GM23338 (cell line): ENCODE measurements around the gene FAM13A. TPM values are rescaled to one million over a fixed set of nuclear protein-coding genes. Genes with fewer than 3 reads are reported as not detected.

Experiments
- ATAC-seq: fragments of 200-7000 bp; cut with Tn5 transposase; 3 replicates; pipeline ENCODE4 v1.9.1; 2020
- DNase-seq: peaks from one replicate; pipeline ENCODE4 v3.0.0-alpha.2; 2015; ENCODE audit warnings: low spot score
- H2AFZ ChIP-seq: fragments of 200-600 bp; sonication (generic); 2 replicates; pipeline ENCODE4 v1.8.0; 2016; ENCODE audit warnings: antibody characterized with exemption, mild to moderate bottlenecking, moderate library complexity
- H3F3A ChIP-seq: fragments of 200-600 bp; sonication (generic); replicated peaks from 2 replicates; pipeline ENCODE4 v1.8.0; 2017; ENCODE audit warnings: antibody characterized with exemption, mixed run types, low read depth
- H3K27ac ChIP-seq: fragments of 200-600 bp; sonication (generic); 2 replicates; pipeline ENCODE4 v1.6.1; 2016; ENCODE audit warnings: low read depth
- H3K27me3 ChIP-seq: fragments of 200-600 bp; sonication (generic); 2 replicates; pipeline ENCODE4 v1.8.0; 2016; ENCODE audit warnings: mild to moderate bottlenecking, mixed run types, moderate library complexity; ENCODE audit not compliant: insufficient read depth
- H3K36me3 ChIP-seq: fragments of 200-600 bp; sonication (generic); 2 replicates; pipeline ENCODE4 v1.8.0; 2016; ENCODE audit warnings: mild to moderate bottlenecking; ENCODE audit not compliant: insufficient read depth
- H3K4me1 ChIP-seq: fragments of 200-600 bp; sonication (generic); 2 replicates; pipeline ENCODE4 v1.8.0; 2016; ENCODE audit warnings: mild to moderate bottlenecking, moderate library complexity; ENCODE audit not compliant: insufficient read depth
- H3K4me2 ChIP-seq: fragments of 200-600 bp; sonication (generic); 2 replicates; pipeline ENCODE4 v1.7.1; 2017; ENCODE audit warnings: mixed run types
- H3K4me3 ChIP-seq: fragments of 200-600 bp; sonication (generic); 2 replicates; pipeline ENCODE4 v1.6.1; 2016; ENCODE audit warnings: mixed run types
- H3K79me2 ChIP-seq: fragments of 200-600 bp; sonication (generic); replicated peaks from 2 replicates; pipeline ENCODE4 v1.8.0; 2017; ENCODE audit warnings: mild to moderate bottlenecking; ENCODE audit not compliant: insufficient read depth
- H3K9me2 ChIP-seq: fragments of 200-600 bp; sonication (generic); 2 replicates; pipeline ENCODE4 v1.8.0; 2017; ENCODE audit not compliant: insufficient read depth
- H4K20me1 ChIP-seq: fragments of 200-600 bp; sonication (generic); replicated peaks from 2 replicates; pipeline ENCODE4 v1.8.0; 2017; ENCODE audit warnings: mild to moderate bottlenecking; ENCODE audit not compliant: insufficient read depth
- H3K27ac Mint-ChIP-seq: 2 replicates; pipeline ENCODE4 v1.8.0; 2020; ENCODE audit warnings: inconsistent platforms, mild to moderate bottlenecking, moderate library complexity, mixed read lengths
- H3K27me3 Mint-ChIP-seq: 3 replicates; pipeline ENCODE4 v1.8.0; 2022; ENCODE audit warnings: low read depth, mild to moderate bottlenecking, moderate library complexity, mixed read lengths, inconsistent platforms; ENCODE audit not compliant: insufficient read depth, poor library complexity
- H3K36me3 Mint-ChIP-seq: 3 replicates; pipeline ENCODE4 v1.8.0; 2021; ENCODE audit warnings: low read depth, mild to moderate bottlenecking, inconsistent platforms, moderate library complexity, mixed read lengths
- H3K4me1 Mint-ChIP-seq: 3 replicates; pipeline ENCODE4 v1.8.0; 2020; ENCODE audit warnings: mild to moderate bottlenecking, inconsistent platforms, mixed read lengths
- H3K4me3 Mint-ChIP-seq: 3 replicates; pipeline ENCODE4 v1.8.0; 2021; ENCODE audit warnings: moderate library complexity, mild to moderate bottlenecking, inconsistent platforms, mixed read lengths
- H3K9me3 Mint-ChIP-seq: 3 replicates; pipeline ENCODE4 v1.8.0; 2020; ENCODE audit warnings: moderate library complexity, mild to moderate bottlenecking, inconsistent platforms, mixed read lengths
- CREB1 ChIP-seq: fragments of 250-450 bp; sonication (Bioruptor Pico); IDR thresholded peaks from 2 replicates; pipeline ENCODE4 v1.5.0; 2020; ENCODE audit warnings: low read depth, mild to moderate bottlenecking, moderate library complexity
- CTCF ChIP-seq, 2 experiments: fragments of 200-600 bp in 1 of 2; sonication (generic) in 1 of 2; conservative IDR thresholded peaks; 2 replicates each; pipeline versions ENCODE4 v1.5.1 to v1.6.1; 2016 to 2017; ENCODE audit warnings: antibody characterized with exemption in 2 of 2, low read depth in 2 of 2, mild to moderate bottlenecking in 2 of 2, moderate library complexity in 1 of 2
- ETS1 ChIP-seq: IDR thresholded peaks from 2 replicates; pipeline ENCODE4 v1.6.1; 2016; ENCODE audit warnings: antibody characterized with exemption
- EZH2 ChIP-seq: fragments of 200-600 bp; sonication (generic); IDR thresholded peaks from one replicate; pipeline ENCODE4 v1.8.0; 2017; ENCODE audit warnings: antibody characterized with exemption, mild to moderate bottlenecking, low read depth; ENCODE audit not compliant: unreplicated experiment
- EZH2phosphoT487 ChIP-seq: fragments of 200-600 bp; sonication (generic); IDR thresholded peaks from one replicate; pipeline ENCODE4 v1.8.1; 2018; ENCODE audit warnings: antibody characterized with exemption; ENCODE audit not compliant: unreplicated experiment
- JUNB ChIP-seq: IDR thresholded peaks from one replicate; pipeline ENCODE4 v1.6.1; 2016; ENCODE audit warnings: antibody characterized with exemption; ENCODE audit not compliant: unreplicated experiment
- NANOG ChIP-seq: IDR thresholded peaks from 2 replicates; pipeline ENCODE4 v1.6.1; 2016; ENCODE audit warnings: antibody characterized with exemption, borderline replicate concordance
- POLR2AphosphoS5 ChIP-seq: IDR thresholded peaks from 2 replicates; pipeline ENCODE4 v1.6.1; 2016; ENCODE audit warnings: antibody characterized with exemption, low read depth
- REST ChIP-seq: IDR thresholded peaks from one replicate; pipeline ENCODE4 v1.6.1; 2018; ENCODE audit warnings: antibody characterized with exemption; ENCODE audit not compliant: unreplicated experiment
- STAT1 ChIP-seq: IDR thresholded peaks from one replicate; pipeline ENCODE4 v1.6.1; 2016; ENCODE audit warnings: antibody characterized with exemption; ENCODE audit not compliant: unreplicated experiment
- ZNF114 ChIP-seq: fragments of 250-450 bp; sonication (Bioruptor Pico); IDR thresholded peaks from 2 replicates; pipeline ENCODE4 v1.5.0; 2020; ENCODE audit warnings: mild to moderate bottlenecking, moderate library complexity
- ZNF331 ChIP-seq: fragments of 250-450 bp; sonication (Bioruptor Pico); IDR thresholded peaks from 2 replicates; pipeline ENCODE4 v1.5.0; 2020; ENCODE audit warnings: low read depth, mild to moderate bottlenecking, moderate library complexity
- ZNF462 ChIP-seq: fragments of 250-450 bp; sonication (Bioruptor Pico); IDR thresholded peaks from 2 replicates; pipeline ENCODE4 v1.5.0; 2020; ENCODE audit warnings: mild to moderate bottlenecking, moderate library complexity
- polyA plus RNA-seq: library from polyadenylated mRNA; unstranded; fragments of >200 nt; fragmentation: Nextera tagmentation; extraction: Ambion mirVana; gene quantifications from 2 replicates; pipeline ENCODE4 v1.2.1, GENCODE V29; 2016
- total RNA-seq: library from RNA; depleted of rRNA; stranded (reverse); fragments of >200 nt; shearing (Covaris generic); gene quantifications from 2 replicates; pipeline ENCODE4 v1.2.3, GENCODE V29; 2014

Gene FAM13A
- total and polyA plus RNA-seq, 2 experiments from 2014 or later, result 13.9 to 28.4 TPM

GRCh38 chr4:89042055-89042454, 14.9 kb downstream of the FAM13A start:
- Mint-ChIP-seq H3K36me3 (peaks cover 19% of the 10 kb centered on the region), H3K27me3 (peaks cover 2% of the 10 kb centered on the region), H3K9me3 (peaks cover 8% of the 10 kb centered on the region), H3K27ac (no peak overlapping the region), H3K4me3 (no peak overlapping the region), H3K4me1 (0 out of 3 replicates have a peak, but pooled peaks cover 3% of the 10 kb centered on the region)
- H3K36me3 ChIP-seq, result no peaks in the 10 kb centered on the region
- no peak overlapping the region for H3K4me3 ChIP-seq
- H2AFZ ChIP-seq, result no peak overlapping the region
- no peak overlapping the region for H3K4me2 ChIP-seq
- no peaks in the 10 kb centered on the region for H3K4me1 ChIP-seq
- H3K27ac ChIP-seq, result no peak overlapping the region
- H4K20me1 ChIP-seq, result peaks cover 19% of the 10 kb centered on the region; the same call in 1 of the 2 replicates
- 0 out of 2 replicates have a peak, but pooled peaks cover 2% of the 10 kb centered on the region for H3K9me2 ChIP-seq
- peaks cover 100% of the 10 kb centered on the region for H3K79me2 ChIP-seq
- ATAC-seq, result no peak
- no peak for DNase-seq
- TF ChIP-seq CTCF (conservative IDR thresholded peaks at IDR 0.05; ENCODE audit: low read depth in 2 of 2), result no peak
- no peak for TF ChIP-seq REST
- TF ChIP-seq NANOG, result no peak
- no peak for TF ChIP-seq EZH2
- no peak for TF ChIP-seq ETS1
- no peak for TF ChIP-seq ZNF331 (CRISPR knock-in tag)
- no peak for TF ChIP-seq STAT1
- TF ChIP-seq JUNB, result no peak
- TF ChIP-seq POLR2AphosphoS5, result no peak
- TF ChIP-seq EZH2phosphoT487, result no peak
- no peak for TF ChIP-seq CREB1 (CRISPR knock-in tag)
- TF ChIP-seq ZNF114 (CRISPR knock-in tag), result no peak
- TF ChIP-seq ZNF462 (CRISPR knock-in tag), result no peak
- no peaks in the 10 kb centered on the region for H3K27me3 ChIP-seq
- no peaks in the 10 kb centered on the region for H3F3A ChIP-seq
